Kidney epithelial cell (primary cell): ENCODE measurements around the gene SIM1. TPM values are rescaled to one million over a fixed set of nuclear protein-coding genes. Genes with fewer than 3 reads are reported as not detected.
A peak's percentile ranks its signal among the peaks of the same experiment; 100 is the strongest.

ENCODE experiments used
- DNase-seq: peaks from one replicate; pipeline ENCODE4 v3.0.0-alpha.2; 2010; ENCODE audit warnings: low read depth
- H3K27me3 ChIP-seq: 2 replicates; pipeline ENCODE4 v1.6.0; 2011; ENCODE audit warnings: low read length; ENCODE audit not compliant: control insufficient read depth, insufficient read depth
- H3K36me3 ChIP-seq: 2 replicates; pipeline ENCODE4 v1.5.1; 2011; ENCODE audit warnings: low read length; ENCODE audit not compliant: control insufficient read depth, insufficient read depth
- H3K4me3 ChIP-seq: 2 replicates; pipeline ENCODE4 v1.5.1; 2011; ENCODE audit warnings: low read depth, mild to moderate bottlenecking, control low read depth, low read length
- total RNA-seq: library from RNA; depleted of rRNA; stranded (reverse); fragments of >200 nt; gene quantifications from 2 replicates; pipeline ENCODE4 v1.2.3, GENCODE V29; 2015
- TF ChIP-seq, protein P1 (sequence below): IDR thresholded peaks from 2 replicates; pipeline ENCODE4 v1.5.1; 2011; ENCODE audit warnings: mild to moderate bottlenecking, moderate library complexity, low read length, control low read depth, inconsistent platforms; ENCODE audit not compliant: insufficient read depth, poor library complexity, severe bottlenecking

SIM1 gene
- total RNA-seq, 1 donor from 2014 or later = 2.0 TPM

DNA sequence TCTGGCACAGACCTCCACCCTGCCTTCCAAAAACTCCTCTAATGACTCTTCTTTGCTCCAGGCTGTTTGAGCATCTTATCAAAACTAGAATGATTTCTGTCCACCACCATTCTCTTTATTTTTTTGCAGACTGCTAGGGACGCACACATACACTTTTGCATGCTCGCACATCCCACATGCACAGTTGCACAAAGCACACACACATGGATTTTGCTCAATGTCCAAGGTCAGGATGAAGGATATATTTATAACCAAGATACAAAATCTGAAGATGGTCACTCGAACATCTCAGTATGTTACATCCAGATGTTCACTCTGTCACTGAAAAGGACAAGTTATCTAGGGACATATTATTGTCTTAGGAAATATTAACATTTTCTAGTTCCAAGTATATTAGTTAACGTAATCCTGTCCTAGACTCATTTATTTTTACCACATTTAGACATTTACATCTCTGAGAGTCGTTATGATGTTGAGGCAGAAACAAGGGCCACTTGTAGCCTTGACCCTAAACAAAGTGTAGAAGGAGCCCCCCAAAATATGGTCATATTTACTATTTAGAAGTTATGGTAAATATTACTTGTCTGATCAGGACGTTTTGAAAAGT is 3.4 kb upstream of the SIM1 start:
- Histone ChIP-seq H3K27me3 (peaks cover 50% of the 10 kb centered on the region), H3K36me3 (no peaks in the 10 kb centered on the region), H3K4me3 (no peak overlapping the region)
- TF ChIP-seq, protein P1, sequence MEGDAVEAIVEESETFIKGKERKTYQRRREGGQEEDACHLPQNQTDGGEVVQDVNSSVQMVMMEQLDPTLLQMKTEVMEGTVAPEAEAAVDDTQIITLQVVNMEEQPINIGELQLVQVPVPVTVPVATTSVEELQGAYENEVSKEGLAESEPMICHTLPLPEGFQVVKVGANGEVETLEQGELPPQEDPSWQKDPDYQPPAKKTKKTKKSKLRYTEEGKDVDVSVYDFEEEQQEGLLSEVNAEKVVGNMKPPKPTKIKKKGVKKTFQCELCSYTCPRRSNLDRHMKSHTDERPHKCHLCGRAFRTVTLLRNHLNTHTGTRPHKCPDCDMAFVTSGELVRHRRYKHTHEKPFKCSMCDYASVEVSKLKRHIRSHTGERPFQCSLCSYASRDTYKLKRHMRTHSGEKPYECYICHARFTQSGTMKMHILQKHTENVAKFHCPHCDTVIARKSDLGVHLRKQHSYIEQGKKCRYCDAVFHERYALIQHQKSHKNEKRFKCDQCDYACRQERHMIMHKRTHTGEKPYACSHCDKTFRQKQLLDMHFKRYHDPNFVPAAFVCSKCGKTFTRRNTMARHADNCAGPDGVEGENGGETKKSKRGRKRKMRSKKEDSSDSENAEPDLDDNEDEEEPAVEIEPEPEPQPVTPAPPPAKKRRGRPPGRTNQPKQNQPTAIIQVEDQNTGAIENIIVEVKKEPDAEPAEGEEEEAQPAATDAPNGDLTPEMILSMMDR = no peak
- no peak for DNase-seq

- TF ChIP-seq, protein P1 = no peak
- H3K36me3 ChIP-seq = no peaks in the 10 kb centered on the region
- H3K4me3 ChIP-seq = no peak overlapping the region
- DNase-seq = no peak
- peaks cover 50% of the 10 kb centered on the region for H3K27me3 ChIP-seq
Observed at GRCh38 chr6:100467129-100468015, 2.7 kb upstream of the SIM1 start.

GRCh38 chr6:100466410-100467128 is 1.8 kb upstream of the SIM1 start:
- peaks cover 50% of the 10 kb centered on the region for H3K27me3 ChIP-seq
- no peak for DNase-seq
- no peaks in the 10 kb centered on the region for H3K36me3 ChIP-seq
- TF ChIP-seq, protein P1 = no peak
- H3K4me3 ChIP-seq = no peak overlapping the region

DNA sequence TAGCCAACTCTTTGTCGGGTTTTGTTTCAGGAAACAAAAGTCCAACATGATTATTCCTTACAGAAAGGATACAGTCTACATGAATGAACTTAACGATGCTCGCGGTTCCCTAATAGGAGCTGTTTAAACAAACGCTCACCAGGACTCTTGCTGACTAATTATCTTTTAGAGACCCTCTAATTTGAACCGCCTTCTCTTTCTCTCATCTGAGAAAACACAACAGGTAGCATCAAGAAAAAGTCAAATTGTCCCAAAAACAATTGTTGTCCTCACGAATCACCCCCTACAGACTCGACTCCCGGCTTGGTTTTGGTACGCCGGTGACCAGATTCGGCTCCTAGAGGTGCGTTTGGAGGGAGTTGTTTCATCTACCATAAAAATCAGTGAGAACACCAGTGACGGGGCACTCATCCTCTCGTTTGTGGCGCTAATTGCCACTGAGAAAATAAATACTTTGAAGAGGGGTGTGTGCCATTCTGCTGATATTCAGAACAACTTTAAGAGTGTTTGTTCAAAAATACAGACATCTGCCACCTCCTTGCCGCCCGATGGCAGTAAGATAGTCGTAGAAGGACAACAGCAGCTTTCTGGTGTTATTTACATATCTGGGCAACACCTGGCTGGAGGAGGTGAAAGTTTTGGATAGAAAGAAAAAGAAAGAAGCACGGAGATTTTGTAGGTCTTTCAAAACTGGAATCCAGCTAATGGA is 1.1 kb upstream of the SIM1 start:
- no peaks in the 10 kb centered on the region for H3K36me3 ChIP-seq
- H3K4me3 ChIP-seq = peak overlapping the region; percentile 73
- peaks cover 54% of the 10 kb centered on the region for H3K27me3 ChIP-seq
- TF ChIP-seq, protein P1 = no peak
- no peak for DNase-seq

- Histone ChIP-seq H3K27me3 (peaks cover 51% of the 10 kb centered on the region), H3K36me3 (no peaks in the 10 kb centered on the region), H3K4me3 (peak overlapping the region; percentile 73)
- TF ChIP-seq, protein P1 = no peak
- DNase-seq = no peak
Observed at GRCh38 chr6:100464162-100464851, 414 bp downstream of the SIM1 start.
